Stimulated activated CD8-positive, alpha-beta memory T cell treated with anti-CD3 and anti-CD28 coated beads, Interleukin-12 subunit alpha, Interleukin-12 subunit beta, amount 100 ng/mL, for 1 hour (primary cell): Measurements from ENCODE around the gene SHISA9.

Source experiments
- DNase-seq: peaks from one replicate; pipeline ENCODE4 v3.0.0-alpha.2; 2020; ENCODE audit warnings: low read depth

Gene SHISA9

DNA sequence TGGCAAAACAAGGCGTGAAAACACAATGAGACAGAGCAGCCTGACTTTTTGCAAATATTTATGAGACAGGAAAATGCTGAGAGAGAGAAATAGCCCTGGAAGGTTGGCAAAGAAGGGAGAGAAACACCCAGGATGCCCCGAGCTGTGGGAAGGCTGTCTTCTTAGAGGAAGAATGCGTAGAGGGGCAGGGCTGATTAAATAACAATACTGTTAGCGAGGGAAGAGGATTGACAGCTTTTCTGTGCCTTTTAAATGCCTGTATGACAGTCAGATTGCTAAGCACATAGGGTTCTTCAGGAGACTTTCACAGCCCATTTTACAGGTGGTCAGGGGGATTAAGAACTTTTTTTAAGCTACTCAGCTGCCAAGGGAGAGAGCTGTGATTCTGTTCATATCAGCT is 219.2 kb downstream of the SHISA9 start:
- no peak for DNase-seq

DNA sequence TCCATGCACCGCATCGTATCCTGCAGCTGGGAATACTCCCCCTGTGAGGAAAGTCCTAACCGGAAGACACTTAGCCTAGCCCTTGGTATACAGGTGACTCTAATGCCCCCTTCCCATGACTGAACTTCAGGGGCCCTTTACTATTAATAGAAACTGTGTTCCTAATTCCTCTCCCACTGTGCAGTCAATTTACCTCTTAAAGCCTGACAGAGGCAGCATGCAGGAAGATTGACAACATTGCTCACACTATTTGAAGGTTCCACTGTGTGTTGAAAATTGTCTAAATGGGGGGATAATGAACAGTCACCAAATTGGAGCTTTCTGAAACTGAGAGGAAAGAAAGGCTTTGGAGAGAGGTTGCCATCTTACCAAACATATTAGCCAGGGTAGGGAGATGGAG is 222.6 kb downstream of the SHISA9 start:
- DNase-seq, result no peak

DNA sequence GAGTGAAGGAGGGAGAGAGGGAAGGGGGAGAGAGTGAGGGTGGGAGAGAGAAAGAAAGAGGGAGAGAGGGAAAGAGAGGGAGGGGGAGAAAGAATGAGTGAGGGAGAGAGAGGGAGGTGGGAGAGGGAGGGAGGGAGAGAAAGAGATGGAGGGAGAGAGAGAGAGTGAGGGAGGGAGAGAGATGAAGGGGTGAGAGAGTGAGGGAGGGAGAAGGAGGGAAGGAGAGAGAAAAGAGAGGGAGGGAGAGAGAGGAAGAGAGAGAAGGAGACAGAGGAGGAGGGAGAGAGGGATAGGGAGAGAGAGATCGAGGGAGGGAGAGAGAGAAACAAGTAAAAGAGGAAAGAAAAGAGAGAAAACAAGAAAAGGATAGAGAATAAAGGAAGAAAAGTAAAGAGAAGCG is 225.7 kb downstream of the SHISA9 start:
- DNase-seq, result no peak

DNA sequence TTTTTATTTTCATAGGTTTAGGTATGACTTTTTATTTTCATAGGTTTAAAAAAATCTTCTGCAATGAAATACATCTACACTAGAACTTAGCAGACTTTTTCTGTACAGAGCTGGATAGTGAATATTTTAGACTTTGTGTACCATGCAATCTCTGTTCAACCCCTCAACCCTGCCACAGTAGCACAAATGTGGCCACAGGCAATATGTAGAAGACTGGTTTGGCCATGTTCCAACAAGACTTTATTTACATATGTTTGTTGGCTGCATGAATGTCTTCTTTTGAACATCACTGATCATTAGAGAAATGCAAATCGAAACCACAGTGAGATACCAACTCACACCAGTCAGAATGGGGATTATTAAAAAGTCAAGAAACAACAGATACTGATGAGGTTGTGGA is 229.2 kb downstream of the SHISA9 start:
- no peak for DNase-seq

DNA sequence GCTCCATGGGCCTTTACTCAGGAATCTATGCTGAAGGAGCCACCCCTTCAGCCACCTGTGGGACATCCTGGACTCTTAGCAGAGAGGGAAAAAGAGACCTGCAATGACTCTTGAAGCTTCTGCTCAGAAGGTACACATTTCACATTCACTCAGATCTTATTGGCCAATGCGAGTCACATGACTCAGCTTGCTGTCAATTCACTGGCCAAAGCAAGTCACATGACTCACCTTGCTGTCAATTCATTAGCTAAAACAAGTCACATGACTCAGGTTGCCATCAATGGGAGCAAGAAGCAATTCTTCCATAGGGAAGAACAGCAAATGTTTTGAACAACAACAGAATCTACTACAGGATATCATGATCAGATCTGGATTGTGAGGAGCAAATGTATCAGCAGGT is 233.4 kb downstream of the SHISA9 start:
- DNase-seq, result no peak

DNA sequence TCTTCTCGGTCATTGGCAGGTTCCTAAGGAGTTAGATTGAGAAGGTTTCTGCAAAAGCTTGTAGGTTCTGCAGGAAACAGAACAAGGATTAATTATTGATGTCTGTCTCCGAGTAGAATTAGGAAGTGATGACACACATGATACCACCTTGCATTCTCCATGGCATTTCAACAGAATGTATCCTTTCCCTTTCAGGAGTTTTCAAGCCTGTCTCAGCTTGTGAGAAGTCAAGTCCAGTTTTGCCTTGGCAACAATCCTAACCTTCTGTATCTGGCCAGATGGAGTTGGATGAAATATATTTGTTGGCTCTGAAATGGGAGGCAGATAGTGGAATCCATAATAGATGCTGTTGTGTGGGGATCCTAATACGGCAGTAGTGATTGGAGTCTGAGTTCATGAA is 235.5 kb downstream of the SHISA9 start:
- no peak for DNase-seq

DNA sequence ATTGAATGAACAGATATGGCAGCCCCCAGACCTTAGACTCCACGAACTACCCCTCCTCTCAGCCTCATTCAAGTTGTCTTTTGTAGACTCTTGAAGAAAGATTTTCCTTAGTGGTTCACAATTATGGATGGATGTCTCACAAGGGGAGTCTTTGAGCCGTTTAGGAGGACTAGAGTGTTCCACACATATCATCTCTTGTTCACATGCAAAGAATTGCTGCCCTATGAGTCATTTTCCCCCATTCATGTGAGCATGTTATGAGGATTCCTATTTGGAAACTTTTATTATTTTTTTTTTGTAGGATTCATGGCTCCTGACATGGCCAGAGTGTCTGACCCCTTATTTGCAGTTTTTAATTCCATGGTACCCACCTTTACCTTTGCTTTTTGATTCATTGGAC is 237.1 kb downstream of the SHISA9 start:
- no peak for DNase-seq

DNA sequence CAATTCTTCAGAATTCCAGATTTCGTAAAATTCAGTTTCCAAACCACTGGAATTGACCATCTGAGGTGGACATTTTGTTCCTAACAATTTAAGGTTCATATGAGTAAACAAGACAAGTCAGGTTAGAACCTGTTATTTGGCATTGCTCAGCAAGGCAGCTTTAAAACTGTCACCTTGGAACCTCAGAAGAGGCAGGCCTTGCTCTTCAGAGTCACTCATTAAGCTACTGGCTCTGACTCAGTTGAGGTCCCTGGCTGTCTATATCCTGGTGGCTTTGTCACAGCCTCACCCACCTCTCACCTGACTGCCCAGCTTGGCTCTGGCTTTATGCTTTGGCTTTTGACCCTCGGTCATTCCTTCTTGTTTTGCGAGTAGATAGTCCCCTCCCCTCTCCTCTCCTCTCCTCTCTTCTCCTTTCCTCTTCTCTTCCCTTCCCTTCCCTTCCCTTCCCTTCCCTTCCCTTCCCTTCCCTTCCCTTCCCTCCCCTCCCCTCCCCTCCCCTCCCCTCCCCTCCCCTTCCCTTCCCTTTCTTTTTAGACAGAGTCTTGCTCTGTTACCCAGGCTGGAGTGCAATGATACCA is 238.4 kb downstream of the SHISA9 start:
- DNase-seq, result no peak

DNA sequence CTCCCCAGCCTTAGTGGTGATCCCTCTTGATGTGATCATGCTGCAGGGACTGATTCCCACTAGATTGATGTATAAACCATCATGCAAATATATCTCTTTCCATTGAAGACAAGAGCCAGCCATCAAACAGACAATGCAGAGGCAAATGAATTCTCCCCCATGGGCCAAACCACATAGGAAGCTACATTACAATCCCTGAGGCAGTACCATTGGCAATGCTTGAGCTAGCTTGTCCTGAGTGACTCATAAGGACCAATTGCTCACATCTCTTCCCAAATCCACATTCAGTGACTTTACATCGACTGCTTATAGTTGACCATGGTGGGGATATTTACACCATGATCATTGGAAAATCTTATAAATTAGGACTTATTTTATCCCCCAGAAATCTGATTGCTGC is 242.2 kb downstream of the SHISA9 start:
- no peak for DNase-seq

DNA sequence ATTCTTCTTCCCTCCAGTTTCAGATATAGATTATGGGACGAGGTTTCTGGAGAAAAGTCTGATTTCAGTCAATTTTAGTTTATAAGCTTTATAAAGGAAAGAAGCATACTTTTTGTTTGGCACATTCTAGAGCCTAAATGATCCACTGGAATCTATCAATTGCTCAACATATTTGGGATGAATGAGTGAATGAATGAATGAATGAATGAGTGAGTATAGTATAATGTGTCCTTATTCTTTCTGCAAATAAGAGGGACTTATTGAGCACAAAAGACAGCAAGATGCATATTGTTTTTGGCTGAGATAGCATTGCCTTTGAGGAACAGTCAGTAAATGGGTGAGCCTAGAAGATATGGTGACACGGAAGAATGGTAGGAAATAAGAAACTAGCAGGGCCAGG is 245.4 kb downstream of the SHISA9 start:
- no peak for DNase-seq

DNA sequence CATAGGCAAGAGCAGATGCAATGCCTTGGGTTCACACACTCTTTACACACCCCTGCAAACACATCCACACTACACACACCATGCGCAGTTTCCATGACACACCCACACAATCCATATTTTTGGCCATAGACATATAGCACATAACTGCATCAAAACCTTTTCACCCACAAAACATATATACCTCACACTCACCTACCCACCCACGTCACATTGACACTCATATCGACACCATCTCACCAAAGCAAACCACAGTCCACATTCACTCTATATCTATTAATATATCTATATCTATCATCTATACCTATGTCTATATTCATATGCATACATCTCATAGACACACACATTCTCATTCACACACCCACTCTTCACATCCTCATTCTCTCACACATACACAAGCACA is 246.9 kb downstream of the SHISA9 start:
- DNase-seq, result no peak

DNA sequence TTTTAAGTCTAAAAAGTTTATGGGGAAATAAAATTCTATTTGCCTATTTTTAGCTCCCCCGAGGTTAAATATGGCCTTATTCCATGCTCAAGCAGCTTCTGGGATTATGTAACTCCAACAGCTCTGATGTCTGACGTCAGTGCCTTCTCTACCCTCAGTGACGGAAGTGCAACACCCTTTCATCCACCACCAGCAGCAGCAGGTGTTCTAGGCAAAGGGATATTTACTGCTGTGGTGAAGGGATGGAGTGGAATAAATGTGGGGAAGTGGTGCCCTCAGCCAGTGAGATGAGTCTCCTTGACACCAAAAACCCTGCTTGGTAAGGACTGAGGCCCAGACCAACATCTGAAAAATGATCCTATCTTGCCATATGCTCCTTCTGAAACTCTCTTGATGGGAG is 247.4 kb downstream of the SHISA9 start:
- DNase-seq, result no peak

DNA sequence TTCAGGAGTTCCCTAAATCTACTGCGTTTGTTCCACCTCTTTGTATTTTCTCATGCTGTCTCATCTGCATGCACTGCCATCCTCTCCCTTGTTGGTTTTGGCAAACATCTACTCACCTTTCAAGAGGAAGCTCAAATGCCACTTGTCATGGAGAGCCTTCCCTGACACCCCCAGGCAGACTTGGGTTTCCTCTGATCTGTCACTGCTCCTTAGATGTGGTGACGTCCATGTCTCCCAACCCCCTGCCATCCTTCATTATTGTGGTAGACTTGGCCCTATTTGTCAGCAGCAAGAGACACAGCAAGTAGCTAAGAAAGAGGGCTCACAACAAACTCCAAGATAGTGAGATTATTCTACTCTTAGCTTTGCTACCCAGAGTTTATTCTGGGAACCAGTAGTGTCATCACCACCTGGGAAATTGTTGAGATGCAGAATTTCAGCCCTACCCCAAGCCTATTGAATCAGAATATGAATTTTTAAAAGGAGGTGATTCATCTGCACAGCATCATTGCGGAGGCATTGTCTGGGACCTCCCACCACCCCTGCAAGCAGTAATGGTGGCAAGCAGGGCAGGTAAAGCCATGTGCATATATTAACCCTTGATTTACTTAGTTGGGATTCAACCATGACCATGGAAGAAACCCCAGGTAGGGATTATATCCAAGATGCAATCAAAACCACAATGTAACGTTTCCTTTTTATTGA is 248.9 kb downstream of the SHISA9 start:
- no peak for DNase-seq

DNA sequence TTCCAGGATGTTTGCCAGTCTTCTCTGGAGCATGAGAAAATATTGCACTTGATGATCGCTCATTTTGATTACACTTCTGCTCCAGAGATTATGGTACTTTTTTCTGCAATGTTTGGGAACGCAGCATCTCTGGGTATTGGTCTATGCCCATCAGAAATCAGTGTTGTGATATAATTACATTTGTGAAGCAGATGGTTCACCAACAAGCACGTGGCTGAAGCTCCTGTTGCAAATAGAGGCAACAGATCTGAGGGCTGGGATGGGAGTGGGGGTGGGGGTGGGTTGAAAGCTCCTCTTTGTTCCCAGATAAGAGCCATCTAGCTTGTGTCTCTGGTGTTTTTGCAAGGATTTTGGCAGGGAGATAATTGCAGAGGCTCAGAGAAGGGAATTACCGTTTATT is 252.3 kb downstream of the SHISA9 start:
- DNase-seq, result no peak

DNA sequence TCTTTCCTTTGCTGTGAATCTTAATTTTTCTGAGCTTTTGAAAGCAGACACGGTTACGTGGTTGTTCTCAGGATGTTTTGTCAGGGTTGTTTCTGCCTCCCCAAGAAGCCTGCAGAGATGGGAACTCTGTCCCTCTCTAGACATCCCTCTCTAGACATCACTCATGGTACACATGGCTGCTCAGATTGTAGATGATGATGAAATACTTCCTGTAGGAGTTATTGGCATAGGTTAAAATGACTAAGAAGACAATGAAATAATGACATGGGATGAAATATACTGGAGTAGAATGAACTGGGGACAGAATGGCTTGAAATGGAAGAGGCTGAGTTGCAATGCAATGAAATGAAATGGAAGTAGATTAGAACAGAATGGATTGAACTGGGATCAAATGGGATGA is 253.4 kb downstream of the SHISA9 start:
- DNase-seq, result no peak

DNA sequence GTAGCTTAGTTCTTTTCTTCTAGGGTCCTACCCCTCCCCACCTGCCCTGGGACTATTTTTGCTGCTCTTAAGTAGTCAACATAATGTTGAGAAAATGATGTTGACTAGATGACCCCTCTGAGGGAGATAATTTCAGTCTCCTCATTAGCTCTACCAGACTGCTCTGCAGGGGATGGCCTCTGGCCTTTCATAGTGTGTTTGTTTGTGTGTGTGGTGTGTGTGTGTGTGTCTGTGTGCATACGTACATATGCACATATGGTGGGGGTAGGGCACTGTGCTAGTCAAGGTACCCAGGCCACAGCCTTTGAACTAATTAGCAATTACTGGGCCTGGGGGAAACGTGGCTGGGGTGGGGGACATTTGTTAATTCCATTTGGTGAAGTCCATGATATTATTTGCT is 254.0 kb downstream of the SHISA9 start:
- DNase-seq, result no peak

DNA sequence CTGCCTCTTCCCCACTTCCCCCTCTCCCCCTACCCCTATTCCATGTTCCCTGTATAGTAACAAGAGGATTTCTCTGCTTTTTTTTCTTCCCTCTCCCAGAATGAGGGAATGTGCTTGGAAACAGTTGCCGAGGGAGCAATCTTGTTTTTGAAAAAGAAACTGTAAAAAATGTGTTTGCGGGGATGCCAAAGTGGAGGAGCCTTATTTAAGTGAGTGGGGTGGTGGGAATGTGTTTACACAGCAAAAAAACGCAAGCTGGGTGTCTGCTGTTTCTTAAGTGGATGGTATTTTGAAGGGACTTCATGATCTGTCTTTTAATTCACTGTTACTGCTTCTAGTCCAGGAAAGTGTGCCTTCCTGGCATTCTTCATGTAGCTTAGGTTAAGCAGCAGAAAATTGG is 254.4 kb downstream of the SHISA9 start:
- no peak for DNase-seq

DNA sequence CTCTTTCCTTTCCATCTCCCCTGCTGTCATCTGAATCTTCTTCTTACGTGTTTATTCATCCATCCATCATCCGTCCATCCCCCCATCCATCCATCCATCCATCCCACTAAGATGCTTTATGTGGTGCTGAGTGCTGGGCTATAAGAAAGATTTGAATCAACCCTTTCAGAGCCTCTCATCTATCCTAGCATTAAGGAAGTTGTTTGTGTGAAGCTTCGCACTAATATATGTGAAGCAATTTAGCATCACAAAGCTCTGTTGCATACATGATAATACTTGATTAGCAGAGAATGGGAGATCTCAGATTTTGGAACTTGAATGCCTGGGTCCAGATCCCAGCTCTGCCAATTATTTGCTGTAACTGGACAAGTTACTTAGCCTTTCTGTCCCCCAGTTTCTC is 255.7 kb downstream of the SHISA9 start:
- DNase-seq, result no peak

DNA sequence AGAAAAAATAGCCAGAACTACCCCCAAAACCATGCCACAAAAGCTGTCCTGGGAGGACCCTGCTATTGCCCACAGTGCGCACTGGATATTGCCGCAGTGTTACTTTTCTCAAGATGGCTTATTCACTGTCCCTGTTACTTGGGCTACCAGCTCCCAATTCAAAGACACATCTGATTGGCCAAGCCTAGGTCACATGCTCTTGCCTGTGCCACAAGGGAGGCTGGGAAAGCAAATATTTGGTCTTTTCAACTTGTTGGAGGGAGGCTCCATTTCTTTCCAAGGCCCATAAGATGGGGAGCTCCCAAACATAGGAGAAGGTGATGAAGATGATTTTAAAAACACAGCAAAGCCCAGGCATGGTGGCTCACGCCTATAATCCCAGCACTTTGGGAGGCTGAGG is 257.0 kb downstream of the SHISA9 start:
- DNase-seq, result no peak

DNA sequence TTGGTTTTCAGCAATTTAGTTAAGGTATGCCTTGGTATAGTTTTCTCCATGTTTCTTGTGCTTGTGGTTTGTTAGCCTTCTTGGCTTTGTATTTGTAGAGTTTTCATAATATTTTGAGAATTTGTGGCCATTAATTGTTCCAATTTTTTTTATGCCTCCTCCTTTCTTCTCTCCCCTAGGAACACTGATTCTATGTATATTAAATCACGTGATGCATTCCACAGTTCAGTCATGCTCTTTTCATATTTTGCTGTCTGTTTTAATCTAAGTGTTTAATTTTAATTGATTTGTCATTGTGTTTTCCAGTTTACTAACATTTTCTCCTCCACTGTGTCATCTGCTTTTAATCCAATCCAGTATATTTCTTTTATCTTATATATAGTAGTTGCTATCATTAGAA is 263.6 kb downstream of the SHISA9 start:
- DNase-seq, result no peak

DNA sequence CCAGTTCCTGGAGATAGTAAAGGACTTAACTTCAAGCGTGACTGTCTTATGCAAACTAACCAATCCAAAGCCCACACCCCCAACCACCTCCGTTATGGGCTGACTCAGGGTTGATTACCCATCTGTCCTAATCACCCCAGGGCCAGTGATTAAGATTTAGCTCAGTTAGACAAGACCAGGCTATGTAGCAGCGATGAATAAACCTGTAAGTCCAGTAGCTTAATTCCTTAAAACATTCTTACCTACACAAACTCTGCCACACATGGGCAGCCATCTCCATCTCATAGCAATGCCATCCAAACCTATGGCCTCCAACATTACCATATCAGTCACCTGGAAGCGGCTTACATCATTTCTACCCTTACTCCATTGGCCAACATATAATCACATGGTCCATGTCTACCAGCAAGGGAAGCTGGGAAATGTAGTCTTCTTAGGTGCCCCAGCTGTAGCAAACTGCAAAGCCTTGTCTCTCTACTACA is 266.7 kb downstream of the SHISA9 start:
- DNase-seq, result no peak

DNA sequence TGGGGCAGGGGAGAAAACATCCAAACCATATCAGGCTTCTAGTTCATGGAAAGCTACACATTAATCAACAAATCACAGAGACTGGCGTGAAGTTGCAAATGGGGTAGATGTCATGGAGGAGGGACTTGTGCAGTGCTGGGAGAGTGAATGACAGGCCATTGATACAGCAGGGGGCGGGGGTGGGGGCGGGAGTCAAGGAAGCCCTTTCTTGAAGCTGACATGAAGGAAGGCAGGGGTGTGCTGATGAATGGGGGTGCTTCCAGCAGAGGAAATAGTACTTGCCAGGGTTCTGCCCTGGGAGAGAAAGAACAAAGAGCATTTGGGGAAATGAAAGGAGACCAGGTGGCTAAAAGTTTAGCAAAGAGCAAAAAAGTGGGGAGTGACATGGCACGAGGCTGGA is 269.9 kb downstream of the SHISA9 start:
- DNase-seq, result no peak

DNA sequence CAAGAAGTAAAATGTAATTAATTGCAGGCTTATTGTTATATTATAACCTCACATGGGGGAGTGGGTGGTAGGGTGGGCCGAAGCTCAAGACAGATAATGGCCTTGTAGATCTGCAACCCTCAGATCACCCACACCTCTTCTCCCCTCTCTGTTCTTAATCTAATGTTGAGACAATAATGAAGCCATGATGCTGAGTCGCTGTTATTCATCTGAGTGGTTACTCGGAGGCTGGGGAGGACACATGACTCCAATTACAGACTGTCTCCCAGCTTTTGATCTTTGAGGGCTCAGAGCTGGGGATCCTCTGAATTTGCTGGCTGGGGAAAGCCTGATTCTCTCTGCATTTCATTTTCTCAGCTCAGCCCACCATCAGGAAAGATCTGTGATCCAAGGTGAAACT is 275.3 kb downstream of the SHISA9 start:
- no peak for DNase-seq

DNA sequence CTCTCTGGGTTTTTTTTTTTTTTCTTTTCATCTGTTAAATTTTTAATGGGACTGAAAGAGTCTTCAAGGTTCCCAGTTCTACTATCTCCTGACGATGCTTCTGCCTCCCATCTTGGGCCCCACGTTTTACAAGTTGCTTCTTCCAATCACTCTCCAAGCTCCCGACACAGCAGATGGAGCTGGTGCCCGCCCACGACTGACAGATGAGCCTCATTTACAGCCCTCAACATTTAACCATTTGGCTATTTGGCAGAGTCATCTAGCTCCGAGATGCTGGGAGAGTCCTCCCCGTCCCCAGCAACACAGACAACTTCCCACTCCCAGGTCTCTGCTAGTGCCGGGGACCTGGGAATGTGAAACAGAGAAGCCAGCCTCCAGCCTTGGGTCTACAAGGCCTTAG is 276.9 kb downstream of the SHISA9 start:
- DNase-seq, result no peak
